NCI-H1694 (cell line): Measurements from ENCODE around the gene CUEDC2.

Experiments
- DNase-seq: peaks from one replicate; lab custom pipeline; 2025; lab: John Stamatoyannopoulos, UW

CUEDC2 gene

GRCh38 chr10:102396730-102397151 lies 35.6 kb downstream of the CUEDC2 start:
- no peak for DNase-seq

GRCh38 chr10:102396317-102396650 lies 36.1 kb downstream of the CUEDC2 start:
- DNase-seq = no peak

- peak; percentile 49 for DNase-seq
Measured at GRCh38 chr10:102395400-102396316, 36.7 kb downstream of the CUEDC2 start, which contains the start of gene NFKB2. NFKB2 (plus strand) TSS chr10:102395705; CDS start chr10:102395960, 255 bp downstream.

- DNase-seq = no peak
Measured at GRCh38 chr10:102394801-102395399, 37.5 kb downstream of the CUEDC2 start.

GRCh38 chr10:102394079-102394800 lies 38.1 kb downstream of the CUEDC2 start:
- DNase-seq = no peak

- DNase-seq = no peak
Measured at GRCh38 chr10:102393411-102394078, 38.8 kb downstream of the CUEDC2 start.

- no peak for DNase-seq
Measured at GRCh38 chr10:102392306-102392705, 40.1 kb downstream of the CUEDC2 start.

- no peak for DNase-seq
Measured at GRCh38 chr10:102389894-102390293, 42.5 kb downstream of the CUEDC2 start.

- no peak for DNase-seq
Measured at GRCh38 chr10:102384606-102385429, 47.6 kb downstream of the CUEDC2 start.

- DNase-seq = no peak
Measured at GRCh38 chr10:102384053-102384452, 48.3 kb downstream of the CUEDC2 start.

- DNase-seq = no peak
Measured at GRCh38 chr10:102382871-102383270, 49.5 kb downstream of the CUEDC2 start.

- no peak for DNase-seq
Measured at GRCh38 chr10:102381983-102382382, 50.4 kb downstream of the CUEDC2 start.

- no peak for DNase-seq
Measured at GRCh38 chr10:102379383-102379782, 53.0 kb downstream of the CUEDC2 start.

- DNase-seq = no peak
Measured at GRCh38 chr10:102376901-102377300, 55.5 kb downstream of the CUEDC2 start.

GRCh38 chr10:102375867-102376266 lies 56.5 kb downstream of the CUEDC2 start:
- no peak for DNase-seq

GRCh38 chr10:102375250-102375649 lies 57.1 kb downstream of the CUEDC2 start:
- no peak for DNase-seq
